CD4-positive, alpha-beta T cell treated with Interleukin-6 at 100 ng/mL for 8 hours (primary cell): ENCODE measurements around the gene DUSP15.

ENCODE experiments used
- DNase-seq: peaks from one replicate; pipeline ENCODE4 v3.0.0-alpha.2; 2020; ENCODE audit warnings: mixed read lengths, low spot score

Gene DUSP15

GRCh38 chr20:31860390-31861134 lies 9.8 kb downstream of the DUSP15 start:
- DNase-seq = no peak

GRCh38 chr20:31859998-31860380 lies 10.3 kb downstream of the DUSP15 start:
- no peak for DNase-seq

- DNase-seq = no peak
These were observed 10.9 kb downstream of the DUSP15 start for GRCh38 chr20:31859266-31859997.

DNA sequence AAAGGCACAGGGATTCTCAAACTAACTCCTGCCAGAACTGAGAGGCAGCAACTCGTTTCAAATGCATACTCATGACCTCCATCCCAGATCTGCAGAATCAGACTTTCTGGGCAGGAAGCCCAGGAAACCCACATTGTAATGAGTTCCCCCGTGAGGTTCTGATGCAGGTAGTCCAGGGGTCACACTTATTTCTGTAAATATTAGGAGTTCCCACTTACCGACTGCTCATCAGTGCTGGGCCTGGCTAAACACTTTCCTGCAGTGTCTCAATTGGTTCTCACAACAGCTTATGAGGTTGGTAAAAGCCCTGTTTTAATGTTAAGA lies 11.6 kb downstream of the DUSP15 start:
- DNase-seq = no peak

DNA sequence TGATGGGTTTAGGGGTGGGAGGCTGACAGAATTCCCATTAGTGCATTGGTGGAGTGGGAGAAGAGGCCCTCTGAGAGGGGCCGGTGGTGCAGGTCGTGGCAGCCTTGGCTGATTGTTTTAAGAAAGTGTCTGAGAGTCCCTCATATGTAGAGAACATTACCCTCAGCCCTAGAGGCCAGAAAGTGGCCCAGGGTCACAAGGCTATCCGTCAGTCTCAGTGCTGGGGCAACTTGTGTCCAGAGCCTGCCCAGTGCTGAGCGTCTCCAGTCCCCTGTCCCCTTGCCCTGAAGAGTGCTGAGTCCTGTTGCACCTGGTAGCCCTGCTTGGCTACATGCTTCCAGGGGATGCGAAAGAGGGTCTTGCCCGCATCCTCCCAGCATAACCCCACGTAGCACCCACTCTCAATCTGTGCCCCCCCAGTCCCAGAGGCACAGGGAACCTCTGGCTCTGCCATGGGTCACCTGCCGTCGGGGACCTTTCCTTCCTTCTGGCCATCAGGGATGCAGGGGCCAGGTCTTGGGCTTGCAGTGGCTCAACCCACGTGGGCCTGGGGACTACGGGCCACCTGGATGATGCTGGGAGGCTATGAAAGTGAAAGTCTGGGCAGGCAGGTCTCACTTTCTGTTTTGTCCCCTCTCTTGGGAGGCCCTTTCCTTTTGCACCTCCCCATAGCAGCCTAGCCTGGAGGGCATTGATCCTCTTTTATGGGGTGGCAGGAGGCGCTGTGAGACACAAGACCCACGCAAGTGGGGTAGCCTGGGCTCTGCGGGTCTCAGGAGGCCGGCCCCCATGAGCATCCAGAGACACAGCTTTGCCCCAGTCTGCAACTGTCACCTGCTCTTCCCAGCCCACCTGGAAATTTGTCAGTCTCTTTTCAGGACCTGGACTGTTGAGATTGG lies 12.2 kb downstream of the DUSP15 start:
- no peak for DNase-seq

DNA sequence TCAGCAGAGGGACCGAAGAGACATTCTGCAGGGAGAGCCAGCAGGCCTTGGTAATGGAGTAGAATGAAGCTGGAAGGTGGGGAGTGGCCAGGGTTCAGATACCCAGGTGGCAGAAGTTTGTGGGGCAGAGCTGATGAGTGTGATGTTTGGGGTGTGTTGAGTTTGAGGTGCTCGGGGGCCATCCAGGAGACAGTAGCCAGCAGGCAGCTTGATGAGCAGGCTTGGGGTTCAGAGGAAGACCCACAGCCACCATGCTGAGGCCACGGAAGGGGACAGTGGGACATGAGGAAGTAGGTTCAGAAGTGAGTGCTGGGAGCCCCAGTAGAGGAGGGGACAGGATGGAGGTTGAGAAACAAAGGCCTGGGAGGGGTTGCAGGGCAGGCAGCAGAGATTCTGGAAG lies 13.8 kb downstream of the DUSP15 start:
- no peak for DNase-seq

- no peak for DNase-seq
These were observed 16.8 kb downstream of the DUSP15 start for GRCh38 chr20:31853481-31853880.

GRCh38 chr20:31851240-31851955 lies 18.9 kb downstream of the DUSP15 start:
- DNase-seq = no peak

GRCh38 chr20:31849306-31849930 lies 20.9 kb downstream of the DUSP15 start:
- DNase-seq = no peak

- DNase-seq = no peak
These were observed 22.0 kb downstream of the DUSP15 start for GRCh38 chr20:31848088-31848999.

GRCh38 chr20:31846793-31847138 lies 23.6 kb downstream of the DUSP15 start:
- no peak for DNase-seq

DNA sequence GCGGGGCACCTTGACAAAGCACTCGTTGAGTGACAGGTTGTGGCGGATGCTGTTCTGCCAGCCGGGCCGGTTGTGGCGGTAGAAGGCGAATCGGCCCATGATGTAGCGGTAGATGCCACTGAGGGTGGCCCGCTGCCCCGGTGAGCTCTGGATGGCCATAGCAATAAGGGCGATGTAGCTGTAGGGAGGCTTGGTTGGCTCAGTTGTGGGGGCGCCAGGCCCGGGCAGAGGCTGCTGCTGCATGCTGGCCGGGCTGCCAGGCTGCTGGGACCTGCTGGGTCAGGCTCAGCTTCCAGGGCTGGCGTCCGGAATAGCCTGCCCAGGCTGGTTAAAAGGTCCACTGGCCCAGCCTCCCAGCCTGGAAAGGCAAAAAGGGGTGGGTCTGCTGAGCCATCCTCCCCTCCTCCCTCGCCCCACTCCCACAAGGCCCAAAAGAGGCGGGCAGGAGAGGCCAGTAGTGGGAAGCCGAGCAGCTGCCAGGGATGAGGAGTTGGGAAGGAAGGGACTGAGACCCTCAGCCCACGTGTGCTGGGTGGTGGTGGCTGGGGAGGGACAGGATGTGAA lies 24.9 kb downstream of the DUSP15 start, which contains the start of gene FOXS1:
Gene FOXS1 (minus strand): TSS at position 305 of the 564 bp plus-strand sequence. CDS start 62 bp downstream, at position 243.
- DNase-seq = no peak

GRCh38 chr20:31844737-31845299 lies 25.5 kb downstream of the DUSP15 start:
- no peak for DNase-seq

DNA sequence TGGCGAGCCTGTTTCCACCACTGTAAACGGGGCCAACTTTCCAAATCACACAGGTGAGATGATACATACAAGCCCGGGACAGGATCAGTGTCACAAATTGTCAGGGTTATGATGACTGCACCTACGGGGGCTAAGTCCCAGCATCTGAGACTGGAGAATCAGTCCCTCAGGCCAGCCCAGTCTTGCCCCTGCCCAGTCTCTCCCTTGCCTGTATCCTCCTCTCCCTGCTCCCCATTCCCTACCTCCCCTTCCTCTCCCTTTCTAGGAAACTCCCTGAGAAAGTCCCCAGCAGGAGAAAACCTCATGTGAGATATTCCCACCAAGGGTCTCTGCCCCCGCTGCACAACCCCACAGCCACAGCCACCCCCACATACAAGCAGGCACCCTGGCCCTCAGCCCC lies 26.4 kb downstream of the DUSP15 start:
- DNase-seq = no peak

DNA sequence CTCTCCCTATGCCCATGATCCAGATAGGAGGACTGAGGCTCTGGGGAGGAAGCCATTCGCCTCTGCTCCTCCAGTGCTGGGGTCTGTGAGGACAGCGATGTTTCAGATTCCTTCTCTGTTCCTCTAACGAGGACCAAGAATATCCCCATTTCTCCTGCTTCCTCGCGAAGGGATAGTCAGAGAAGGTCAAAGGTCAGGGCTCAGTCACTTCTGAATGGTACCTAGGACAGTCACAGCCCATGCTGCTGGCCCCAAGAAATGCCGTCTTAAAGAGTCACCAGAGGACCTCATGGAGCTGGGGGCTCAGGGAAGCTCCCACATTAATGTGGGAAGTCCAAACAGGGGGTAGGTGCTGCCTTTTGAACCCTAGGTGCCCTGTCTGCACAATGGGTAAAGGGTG lies 27.0 kb downstream of the DUSP15 start:
- DNase-seq = no peak

DNA sequence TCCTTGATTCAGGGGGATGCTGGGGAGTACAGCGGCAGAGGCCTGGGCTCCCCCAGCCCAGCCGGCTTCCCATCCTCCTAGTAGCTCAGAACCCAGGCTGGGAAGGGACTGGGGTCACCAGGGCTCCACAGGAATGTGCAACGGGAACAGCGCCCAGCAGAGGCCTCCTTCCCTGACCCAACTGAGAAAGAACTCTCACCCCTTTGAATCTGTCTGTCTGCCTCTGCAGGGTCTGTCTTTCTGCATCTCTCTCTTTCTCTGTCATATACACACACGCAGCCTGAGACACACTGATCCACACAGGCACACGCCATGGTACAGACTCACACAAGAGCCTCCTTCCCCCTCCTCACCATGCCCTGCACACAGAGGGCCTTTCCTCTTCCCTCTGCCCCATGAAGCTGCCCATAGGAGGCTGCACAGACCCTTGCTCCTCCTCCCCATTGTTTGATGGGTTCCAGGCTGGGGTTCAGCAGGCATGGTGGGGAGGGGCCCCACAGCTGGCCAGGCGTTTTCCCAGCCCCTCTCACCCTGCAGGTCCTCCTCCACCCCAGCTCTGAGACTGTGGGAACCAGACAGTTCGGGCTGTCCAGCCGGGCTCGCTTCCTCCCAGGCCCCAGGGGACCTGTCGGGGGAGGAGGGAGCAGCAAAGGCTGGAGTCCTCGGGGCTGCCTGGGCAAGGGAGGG lies 27.7 kb downstream of the DUSP15 start:
- DNase-seq = no peak

GRCh38 chr20:31841928-31842327 lies 28.4 kb downstream of the DUSP15 start:
- DNase-seq = no peak

- DNase-seq = no peak
These were observed 29.2 kb downstream of the DUSP15 start for GRCh38 chr20:31840906-31841816.
